ENCODE data around the gene DMC1. TPM values are rescaled to one million over a fixed set of nuclear protein-coding genes. Genes with fewer than 3 reads are reported as not detected.

Gene DMC1
- 2.6 to 5.5 TPM (median 5.0 TPM) in 5 replicates for total RNA-seq (2022; extraction: Qiagen RNA extraction)

GRCh38 chr22:38569972-38570778 lies at the start of gene DMC1:
Gene DMC1, minus strand, starts transcription at chr22:38570183. Its CDS starts 1,927 bp downstream, at chr22:38568256.

GRCh38 chr22:38506118-38506962 lies 63.6 kb downstream of the DMC1 start, which contains the start of gene DDX17:
Gene DDX17, minus strand, starts transcription at chr22:38506311.

Other genes starting within 250 kb of the DMC1 start
- gene KCNJ4, start 115.0 kb downstream of the DMC1 start, total RNA-seq (2022; extraction: Qiagen RNA extraction) = 0.06 to 0.22 TPM (median 0.13 TPM) in 5 replicates
- gene KDELR3, start 102.1 kb downstream of the DMC1 start, total RNA-seq (2022; extraction: Qiagen RNA extraction) = 16.8 to 22.5 TPM (median 20.2 TPM) in 5 replicates
- gene DDX17, start 63.9 kb downstream of the DMC1 start, total RNA-seq (2022; extraction: Qiagen RNA extraction) = 87.0 to 97.2 TPM (median 88.3 TPM) in 5 replicates
- 0.46 to 1.1 TPM (median 0.80 TPM) in 5 replicates for gene FAM227A, start 86.2 kb upstream of the DMC1 start, total RNA-seq (2022; extraction: Qiagen RNA extraction)
- 15.0 to 17.1 TPM (median 16.1 TPM) in 5 replicates for gene CBY1, start 86.5 kb upstream of the DMC1 start, total RNA-seq (2022; extraction: Qiagen RNA extraction)
- gene TOMM22, start 111.8 kb upstream of the DMC1 start, total RNA-seq (2022; extraction: Qiagen RNA extraction) = 62.6 to 81.3 TPM (median 70.0 TPM) in 5 replicates
- 25.9 to 30.6 TPM (median 28.1 TPM) in 5 replicates for gene JOSD1, start 130.8 kb upstream of the DMC1 start, total RNA-seq (2022; extraction: Qiagen RNA extraction)
- gene GTPBP1, start 135.8 kb upstream of the DMC1 start, total RNA-seq (2022; extraction: Qiagen RNA extraction) = 7.0 to 10.8 TPM (median 10.7 TPM) in 5 replicates
- 23.8 to 38.4 TPM (median 36.7 TPM) in 5 replicates for gene SUN2, start 185.8 kb upstream of the DMC1 start, total RNA-seq (2022; extraction: Qiagen RNA extraction)
- gene DNAL4, start 224.0 kb upstream of the DMC1 start, total RNA-seq (2022; extraction: Qiagen RNA extraction) = 9.2 to 11.8 TPM (median 10.7 TPM) in 5 replicates

All from A549 treated with CORT108297 at 1 μM for 4 hours (cell line).